PC-3 (cell line): ENCODE measurements around the gene SMYD3.

Source experiments
- CTCF ChIP-seq: fragments of 300-600 bp; sonication (generic); conservative IDR thresholded peaks from 2 replicates; pipeline ENCODE4 v1.5.1; 2017; ENCODE audit warnings: antibody characterized with exemption, low read depth, mild to moderate bottlenecking, low read length
- EZH2 ChIP-seq: fragments of 300-600 bp; sonication (generic); IDR thresholded peaks from one replicate; pipeline ENCODE4 v1.6.1; 2017; ENCODE audit warnings: antibody characterized with exemption, mild to moderate bottlenecking, low read length; ENCODE audit not compliant: unreplicated experiment

GRCh38 chr1:246338546-246338945, 168.5 kb downstream of the SMYD3 start:
- TF ChIP-seq CTCF (no peak), EZH2 (no peak)
